Measurements from ENCODE around the gene HOXA7.

GRCh38 chr7:27188386-27189294, 32.2 kb upstream of the HOXA7 start:
- TF ChIP-seq, protein P1, sequence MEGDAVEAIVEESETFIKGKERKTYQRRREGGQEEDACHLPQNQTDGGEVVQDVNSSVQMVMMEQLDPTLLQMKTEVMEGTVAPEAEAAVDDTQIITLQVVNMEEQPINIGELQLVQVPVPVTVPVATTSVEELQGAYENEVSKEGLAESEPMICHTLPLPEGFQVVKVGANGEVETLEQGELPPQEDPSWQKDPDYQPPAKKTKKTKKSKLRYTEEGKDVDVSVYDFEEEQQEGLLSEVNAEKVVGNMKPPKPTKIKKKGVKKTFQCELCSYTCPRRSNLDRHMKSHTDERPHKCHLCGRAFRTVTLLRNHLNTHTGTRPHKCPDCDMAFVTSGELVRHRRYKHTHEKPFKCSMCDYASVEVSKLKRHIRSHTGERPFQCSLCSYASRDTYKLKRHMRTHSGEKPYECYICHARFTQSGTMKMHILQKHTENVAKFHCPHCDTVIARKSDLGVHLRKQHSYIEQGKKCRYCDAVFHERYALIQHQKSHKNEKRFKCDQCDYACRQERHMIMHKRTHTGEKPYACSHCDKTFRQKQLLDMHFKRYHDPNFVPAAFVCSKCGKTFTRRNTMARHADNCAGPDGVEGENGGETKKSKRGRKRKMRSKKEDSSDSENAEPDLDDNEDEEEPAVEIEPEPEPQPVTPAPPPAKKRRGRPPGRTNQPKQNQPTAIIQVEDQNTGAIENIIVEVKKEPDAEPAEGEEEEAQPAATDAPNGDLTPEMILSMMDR (IDR thresholded peaks at IDR 0.05) = no peak
- TF ChIP-seq POLR2A (IDR thresholded peaks at IDR 0.05) = no peak
